NCI-H2107 (cell line): Measurements from ENCODE around the gene MVB12B.

Experiments used
- DNase-seq: peaks from one replicate; lab custom pipeline; 2025; lab: John Stamatoyannopoulos, UW

The MVB12B gene

GRCh38 chr9:126303488-126303887, 23.1 kb upstream of the MVB12B start:
- no peak for DNase-seq

- no peak for DNase-seq
Observed at GRCh38 chr9:126304207-126304970, 22.2 kb upstream of the MVB12B start.

GRCh38 chr9:126304971-126305320, 21.7 kb upstream of the MVB12B start:
- no peak for DNase-seq

- DNase-seq: no peak
Observed at GRCh38 chr9:126306071-126306647, 20.5 kb upstream of the MVB12B start.

GRCh38 chr9:126307322-126308061, 19.1 kb upstream of the MVB12B start:
- no peak for DNase-seq

- DNase-seq: no peak
Observed at GRCh38 chr9:126309427-126310189, 17.0 kb upstream of the MVB12B start.

GRCh38 chr9:126312584-126313551, 13.8 kb upstream of the MVB12B start:
- DNase-seq: no peak

GRCh38 chr9:126316085-126316655, 10.5 kb upstream of the MVB12B start:
- no peak for DNase-seq

- DNase-seq: no peak
Observed at GRCh38 chr9:126317513-126317912, 9.1 kb upstream of the MVB12B start.

- no peak for DNase-seq
Observed at GRCh38 chr9:126318858-126319257, 7.8 kb upstream of the MVB12B start.

GRCh38 chr9:126319671-126320070, 7.0 kb upstream of the MVB12B start:
- no peak for DNase-seq

- no peak for DNase-seq
Observed at GRCh38 chr9:126320158-126320922, 6.3 kb upstream of the MVB12B start.

- no peak for DNase-seq
Observed at GRCh38 chr9:126321742-126322141, 4.9 kb upstream of the MVB12B start.

GRCh38 chr9:126325821-126326220, 808 bp upstream of the MVB12B start:
- no peak for DNase-seq

- no peak for DNase-seq
Observed at GRCh38 chr9:126327006-126327713, 531 bp downstream of the MVB12B start.

GRCh38 chr9:126327714-126328185, 1.1 kb downstream of the MVB12B start:
- no peak for DNase-seq

GRCh38 chr9:126328407-126328806, 1.8 kb downstream of the MVB12B start:
- DNase-seq: no peak

- no peak for DNase-seq
Observed at GRCh38 chr9:126329476-126330275, 3.0 kb downstream of the MVB12B start.

GRCh38 chr9:126330536-126330935, 3.9 kb downstream of the MVB12B start:
- DNase-seq: no peak
